Colonic mucosa (tissue), 4 donors: ENCODE measurements around the gene SYTL3. TPM values are rescaled to one million over a fixed set of nuclear protein-coding genes. Genes with fewer than 3 reads are reported as not detected.

ENCODE experiments used
- DNase-seq: peaks from one replicate; pipeline ENCODE4 v3.0.0-alpha.2; 2020
- H3K27ac ChIP-seq: fragments of 200-600 bp; one replicate; pipeline ENCODE4 v1.8.0; 2021
- H3K27me3 ChIP-seq: fragments of 200-600 bp; one replicate; pipeline ENCODE4 v1.8.0; 2021
- H3K36me3 ChIP-seq: fragments of 200-600 bp; one replicate; pipeline ENCODE4 v1.8.0; 2021
- H3K4me1 ChIP-seq: fragments of 200-600 bp; one replicate; pipeline ENCODE4 v1.8.0; 2021; ENCODE audit warnings: mild to moderate bottlenecking
- H3K4me3 ChIP-seq: fragments of 200-600 bp; one replicate; pipeline ENCODE4 v1.8.0; 2021
- H3K9ac ChIP-seq, 2 donors: one replicate each; pipeline ENCODE4 v1.7.0; 2013; ENCODE audit warnings: control low read depth in 2 of 2, low read depth in 2 of 2, low read length in 2 of 2
- H3K9me3 ChIP-seq: fragments of 200-600 bp; one replicate; pipeline ENCODE4 v1.8.0; 2021
- intact Hi-C: fragments of 100-400 bp; cut with DNase I; formaldehyde crosslinking; loops from one replicate; pipeline ENCODE4 v1.14.1; 2022
- total RNA-seq, 2 donors: library from RNA; stranded (reverse); fragmentation: NEBNext Ultra II Directional in 1 of 2; extraction: Animal tissue kit (Norgen Biotek cat#: 25700) in 1 of 2; gene quantifications; one replicate each; pipeline ENCODE4 v1.2.1, GENCODE V29; 2021
- TF ChIP-seq, protein P1 (sequence below): fragments of 200-600 bp; IDR thresholded peaks from one replicate; pipeline ENCODE4 v1.8.0; 2022; ENCODE audit warnings: antibody characterized with exemption, mild to moderate bottlenecking
- donor health status: healthy.
- donor health status: DM: no; HTN: no; CAD: no.
- donor health status: DM: no; HTN: no; CAD: no.

SYTL3 gene
- total RNA-seq, 2 donors from 2014 or later, result 1.1 to 3.1 TPM

- Histone ChIP-seq H3K9me3 (no peaks in the 10 kb centered on the region), H3K27ac (no peak overlapping the region), H3K9ac (no peak overlapping the region), H3K4me1 (no peaks in the 10 kb centered on the region), H3K4me3 (no peak overlapping the region), H3K27me3 (no peaks in the 10 kb centered on the region), H3K36me3 (no peaks in the 10 kb centered on the region)
- intact Hi-C loops, result no loop called here
- TF ChIP-seq, protein P1, sequence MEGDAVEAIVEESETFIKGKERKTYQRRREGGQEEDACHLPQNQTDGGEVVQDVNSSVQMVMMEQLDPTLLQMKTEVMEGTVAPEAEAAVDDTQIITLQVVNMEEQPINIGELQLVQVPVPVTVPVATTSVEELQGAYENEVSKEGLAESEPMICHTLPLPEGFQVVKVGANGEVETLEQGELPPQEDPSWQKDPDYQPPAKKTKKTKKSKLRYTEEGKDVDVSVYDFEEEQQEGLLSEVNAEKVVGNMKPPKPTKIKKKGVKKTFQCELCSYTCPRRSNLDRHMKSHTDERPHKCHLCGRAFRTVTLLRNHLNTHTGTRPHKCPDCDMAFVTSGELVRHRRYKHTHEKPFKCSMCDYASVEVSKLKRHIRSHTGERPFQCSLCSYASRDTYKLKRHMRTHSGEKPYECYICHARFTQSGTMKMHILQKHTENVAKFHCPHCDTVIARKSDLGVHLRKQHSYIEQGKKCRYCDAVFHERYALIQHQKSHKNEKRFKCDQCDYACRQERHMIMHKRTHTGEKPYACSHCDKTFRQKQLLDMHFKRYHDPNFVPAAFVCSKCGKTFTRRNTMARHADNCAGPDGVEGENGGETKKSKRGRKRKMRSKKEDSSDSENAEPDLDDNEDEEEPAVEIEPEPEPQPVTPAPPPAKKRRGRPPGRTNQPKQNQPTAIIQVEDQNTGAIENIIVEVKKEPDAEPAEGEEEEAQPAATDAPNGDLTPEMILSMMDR, result no peak
- no peak for DNase-seq
Measured at GRCh38 chr6:158725704-158726103, 75.8 kb downstream of the SYTL3 start.

- Histone ChIP-seq H3K36me3 (no peaks in the 10 kb centered on the region), H3K27ac (no peak overlapping the region)
Measured at GRCh38 chr6:158729906-158730540, 80.2 kb downstream of the SYTL3 start.

DNA sequence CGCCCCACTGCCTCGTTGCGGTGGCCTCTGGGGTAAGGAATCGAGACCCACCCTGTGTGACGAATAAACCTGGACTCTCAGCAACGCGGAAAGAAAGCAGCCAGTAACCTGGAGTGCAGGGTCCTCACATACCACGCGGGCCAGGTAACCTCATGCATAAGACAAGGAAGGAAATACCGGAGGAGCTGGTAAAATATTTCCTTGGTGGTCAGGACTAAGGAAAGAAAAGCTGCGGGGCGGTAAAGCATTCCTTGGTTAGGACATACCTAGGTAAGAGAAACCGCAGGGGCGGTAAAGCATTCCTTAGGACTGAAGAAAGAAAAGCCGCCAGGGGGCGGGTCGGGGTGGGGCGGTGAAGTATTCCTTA, 80.7 kb downstream of the SYTL3 start:
- no peak for DNase-seq
- Histone ChIP-seq H3K36me3 (no peaks in the 10 kb centered on the region), H3K9me3 (no peaks in the 10 kb centered on the region), H3K4me3 (no peak overlapping the region), H3K4me1 (no peaks in the 10 kb centered on the region), H3K9ac (no peak overlapping the region), H3K27ac (no peak overlapping the region), H3K27me3 (no peaks in the 10 kb centered on the region)
- intact Hi-C loops, result no loop called here
- TF ChIP-seq, protein P1, result no peak

More at GRCh38 chr6:158729906-158730540, 80.2 kb downstream of the SYTL3 start:
- intact Hi-C loops, result no loop called here
- H3K4me3 ChIP-seq, result no peak overlapping the region
- no peaks in the 10 kb centered on the region for H3K27me3 ChIP-seq
- H3K9ac ChIP-seq, result no peak overlapping the region
- TF ChIP-seq, protein P1, result no peak
- no peak for DNase-seq
- H3K4me1 ChIP-seq, result no peaks in the 10 kb centered on the region
- H3K9me3 ChIP-seq, result no peaks in the 10 kb centered on the region

GRCh38 chr6:158735009-158735408, 85.2 kb downstream of the SYTL3 start:
- H3K4me1 ChIP-seq, result no peaks in the 10 kb centered on the region
- intact Hi-C loops, result no loop called here
- no peak overlapping the region for H3K9ac ChIP-seq
- H3K4me3 ChIP-seq, result no peak overlapping the region
- no peaks in the 10 kb centered on the region for H3K9me3 ChIP-seq
- no peaks in the 10 kb centered on the region for H3K27me3 ChIP-seq
- TF ChIP-seq, protein P1, result no peak
- no peak overlapping the region for H3K27ac ChIP-seq
- no peak for DNase-seq
- no peaks in the 10 kb centered on the region for H3K36me3 ChIP-seq

GRCh38 chr6:158737082-158737709, 87.3 kb downstream of the SYTL3 start:
- H3K27me3 ChIP-seq, result no peaks in the 10 kb centered on the region

More at GRCh38 chr6:158737082-158737709, 87.3 kb downstream of the SYTL3 start:
- H3K27ac ChIP-seq, result no peak overlapping the region
- H3K4me1 ChIP-seq, result no peaks in the 10 kb centered on the region
- no peaks in the 10 kb centered on the region for H3K9me3 ChIP-seq
- DNase-seq, result no peak
- intact Hi-C loops, result no loop called here
- H3K4me3 ChIP-seq, result no peak overlapping the region
- no peak overlapping the region for H3K9ac ChIP-seq
- TF ChIP-seq, protein P1, result no peak
- H3K36me3 ChIP-seq, result no peaks in the 10 kb centered on the region
